HEK293 (cell line): ENCODE measurements around the gene PAF1.
A peak's percentile ranks its signal among the peaks of the same experiment; 100 is the strongest.

ENCODE experiments used
- KLF17 ChIP-seq: fragments of 450-650 bp; formaldehyde crosslinking; IDR thresholded peaks from 2 replicates; pipeline ENCODE4 v1.5.1; 2016; ENCODE audit warnings: missing biosample characterization, missing genetic modification characterization
- KLF7 ChIP-seq: fragments of 450-650 bp; formaldehyde crosslinking; IDR thresholded peaks from 2 replicates; pipeline ENCODE4 v1.5.1; 2016; ENCODE audit warnings: missing biosample characterization, missing genetic modification characterization, borderline replicate concordance
- KLF8 ChIP-seq: fragments of 450-650 bp; formaldehyde crosslinking; IDR thresholded peaks from 2 replicates; pipeline ENCODE4 v1.5.1; 2016; ENCODE audit warnings: missing biosample characterization, missing genetic modification characterization
- MZF1 ChIP-seq: fragments of 450-650 bp; formaldehyde crosslinking; IDR thresholded peaks from 2 replicates; pipeline ENCODE4 v1.5.1; 2017; ENCODE audit warnings: missing biosample characterization, missing genetic modification characterization, borderline replicate concordance
- PRDM4 ChIP-seq: fragments of 450-650 bp; formaldehyde crosslinking; IDR thresholded peaks from 2 replicates; pipeline ENCODE4 v1.5.1; 2017; ENCODE audit warnings: missing biosample characterization, missing genetic modification characterization
- ZBTB10 ChIP-seq: fragments of 450-650 bp; formaldehyde crosslinking; IDR thresholded peaks from 2 replicates; pipeline ENCODE4 v1.5.1; 2016; ENCODE audit warnings: missing biosample characterization, missing genetic modification characterization
- ZEB2 ChIP-seq: fragments of 450-650 bp; formaldehyde crosslinking; IDR thresholded peaks from 2 replicates; pipeline ENCODE4 v1.5.1; 2016; ENCODE audit warnings: missing biosample characterization, missing genetic modification characterization
- ZFHX2 ChIP-seq: fragments of 450-650 bp; formaldehyde crosslinking; conservative IDR thresholded peaks from 2 replicates; pipeline ENCODE4 v1.5.1; 2016; ENCODE audit warnings: missing biosample characterization, missing genetic modification characterization
- ZNF10 ChIP-seq: fragments of 450-650 bp; formaldehyde crosslinking; IDR thresholded peaks from 2 replicates; pipeline ENCODE4 v1.5.1; 2017; ENCODE audit warnings: missing biosample characterization, missing genetic modification characterization
- ZNF148 ChIP-seq: fragments of 450-650 bp; formaldehyde crosslinking; IDR thresholded peaks from 2 replicates; pipeline ENCODE4 v1.5.0; 2017; ENCODE audit warnings: missing biosample characterization, missing genetic modification characterization, borderline replicate concordance
- ZNF211 ChIP-seq: fragments of 450-650 bp; formaldehyde crosslinking; IDR thresholded peaks from 2 replicates; pipeline ENCODE4 v1.5.1; 2016; ENCODE audit warnings: low read depth, missing biosample characterization, missing genetic modification characterization
- ZNF324 ChIP-seq: fragments of 450-650 bp; formaldehyde crosslinking; IDR thresholded peaks from 2 replicates; pipeline ENCODE4 v1.5.1; 2016; ENCODE audit warnings: missing biosample characterization, missing genetic modification characterization
- ZNF341 ChIP-seq: fragments of 450-650 bp; formaldehyde crosslinking; IDR thresholded peaks from 2 replicates; pipeline ENCODE4; 2016; ENCODE audit warnings: low read depth, missing biosample characterization, missing genetic modification characterization
- ZNF350 ChIP-seq: fragments of 450-650 bp; formaldehyde crosslinking; IDR thresholded peaks from 2 replicates; pipeline ENCODE4 v1.5.0; 2017; ENCODE audit warnings: missing biosample characterization, mild to moderate bottlenecking, missing genetic modification characterization
- ZNF362 ChIP-seq: fragments of 450-650 bp; formaldehyde crosslinking; IDR thresholded peaks from 2 replicates; pipeline ENCODE4 v1.5.1; 2016; ENCODE audit warnings: missing biosample characterization, missing genetic modification characterization
- ZNF426 ChIP-seq: fragments of 450-650 bp; formaldehyde crosslinking; IDR thresholded peaks from 2 replicates; pipeline ENCODE4 v1.5.1; 2017; ENCODE audit warnings: missing biosample characterization, missing genetic modification characterization, mild to moderate bottlenecking, inconsistent platforms, moderate library complexity
- ZNF510 ChIP-seq: fragments of 450-650 bp; formaldehyde crosslinking; IDR thresholded peaks from 2 replicates; pipeline ENCODE4 v1.5.1; 2018; ENCODE audit warnings: mild to moderate bottlenecking, missing genetic modification characterization, missing biosample characterization; ENCODE audit not compliant: insufficient replicate concordance
- ZNF544 ChIP-seq: fragments of 450-650 bp; formaldehyde crosslinking; IDR thresholded peaks from 2 replicates; pipeline ENCODE4 v1.5.0; 2017; ENCODE audit warnings: missing biosample characterization, missing genetic modification characterization
- ZNF561 ChIP-seq: fragments of 450-650 bp; IDR thresholded peaks from 2 replicates; pipeline ENCODE4 v1.5.1; 2018; ENCODE audit warnings: missing biosample characterization, missing genetic modification characterization, borderline replicate concordance
- ZNF600 ChIP-seq: fragments of 450-650 bp; formaldehyde crosslinking; IDR thresholded peaks from 2 replicates; pipeline ENCODE4 v1.5.1; 2016; ENCODE audit warnings: missing biosample characterization, missing genetic modification characterization
- ZNF639 ChIP-seq: fragments of 450-650 bp; formaldehyde crosslinking; IDR thresholded peaks from 2 replicates; pipeline ENCODE4 v1.5.1; 2016; ENCODE audit warnings: missing biosample characterization, missing genetic modification characterization
- ZNF658 ChIP-seq: fragments of 450-650 bp; formaldehyde crosslinking; IDR thresholded peaks from 2 replicates; pipeline ENCODE4; 2016; ENCODE audit warnings: missing biosample characterization, missing genetic modification characterization
- ZNF660 ChIP-seq: fragments of 450-650 bp; IDR thresholded peaks from 2 replicates; pipeline ENCODE4 v1.5.1; 2018; ENCODE audit warnings: missing biosample characterization, mild to moderate bottlenecking, missing genetic modification characterization
- ZNF664 ChIP-seq: fragments of 450-650 bp; formaldehyde crosslinking; IDR thresholded peaks from 2 replicates; pipeline ENCODE4 v1.5.1; 2016; ENCODE audit warnings: missing biosample characterization, missing genetic modification characterization
- ZNF692 ChIP-seq: fragments of 450-650 bp; formaldehyde crosslinking; IDR thresholded peaks from 2 replicates; pipeline ENCODE4 v1.5.1; 2016; ENCODE audit warnings: missing biosample characterization, missing genetic modification characterization
- ZNF701 ChIP-seq: fragments of 450-650 bp; formaldehyde crosslinking; IDR thresholded peaks from 2 replicates; pipeline ENCODE4 v1.5.1; 2016; ENCODE audit warnings: missing biosample characterization, missing genetic modification characterization

PAF1 gene

GRCh38 chr19:39406656-39407409, 15.9 kb upstream of the PAF1 start, which contains the start of gene ZFP36 (continued):
- TF ChIP-seq ZNF660 (tag by site-specific recombination) (peak; percentile 66; the same call in 1 of the 2 replicates), ZNF664 (tag by site-specific recombination) (no peak), ZNF324 (tag by site-specific recombination) (0 out of 2 replicates have a peak, but pooled peaks have one; percentile 31), ZNF639 (tag by site-specific recombination) (peak; percentile 75), KLF7 (peak; percentile 93; the same call in 1 of the 2 replicates), ZNF701 (no peak), ZNF561 (tag by site-specific recombination) (peak; percentile 88), ZNF600 (tag by site-specific recombination) (peak; percentile 96), PRDM4 (tag by site-specific recombination) (peak; percentile 31; the same call in 1 of the 2 replicates), ZNF10 (tag by site-specific recombination) (peak; percentile 83), ZNF341 (tag by site-specific recombination) (peak; percentile 53; the same call in 1 of the 2 replicates), ZNF692 (tag by site-specific recombination) (peak; percentile 71), ZNF544 (no peak), MZF1 (tag by site-specific recombination) (peak; percentile 94), KLF8 (peak; percentile 78), ZNF362 (tag by site-specific recombination) (no peak), ZFHX2 (tag by site-specific recombination) (peak; percentile 65), ZEB2 (tag by site-specific recombination) (peak; percentile 91), ZNF350 (tag by site-specific recombination) (no peak), ZNF426 (tag by site-specific recombination) (no peak), ZBTB10 (tag by site-specific recombination) (peak; percentile 93), KLF17 (tag by site-specific recombination) (peak; percentile 87; the same call in 1 of the 2 replicates), ZNF211 (tag by site-specific recombination) (no peak), ZNF510 (tag by site-specific recombination) (no peak), ZNF148 (tag by site-specific recombination) (no peak), ZNF658 (tag by site-specific recombination) (no peak)
